GM19372 (cell line): ENCODE data around the gene SLF1.

Experiments
- ATAC-seq: cut with Tn5 transposase; IDR thresholded peaks from one replicate; pipeline ENCODE4 v1.9.1; 2021; ENCODE audit warnings: mild to moderate bottlenecking, low read depth, moderate library complexity; ENCODE audit not compliant: unreplicated experiment

The SLF1 gene

DNA sequence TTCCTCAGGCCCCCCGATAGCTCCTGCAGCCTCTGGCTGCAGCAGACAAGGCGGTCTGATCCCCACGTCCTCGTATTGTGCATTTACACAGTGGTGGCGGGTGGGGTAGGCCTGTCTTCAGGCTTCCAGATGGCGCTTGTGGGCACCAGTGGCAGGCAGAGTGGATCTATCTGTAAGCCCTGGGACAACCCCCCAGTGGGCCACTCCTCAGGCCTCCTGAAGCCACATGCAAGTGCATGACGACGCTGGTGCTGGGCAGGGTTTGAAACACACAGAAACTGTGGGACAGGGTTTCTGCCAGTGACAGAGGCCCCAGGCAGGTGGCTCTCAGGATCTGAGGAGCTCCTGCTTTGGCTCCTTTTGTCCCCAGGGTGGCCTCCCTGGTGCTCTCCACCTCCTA is 42.0 kb downstream of the SLF1 start:
- ATAC-seq = no peak

DNA sequence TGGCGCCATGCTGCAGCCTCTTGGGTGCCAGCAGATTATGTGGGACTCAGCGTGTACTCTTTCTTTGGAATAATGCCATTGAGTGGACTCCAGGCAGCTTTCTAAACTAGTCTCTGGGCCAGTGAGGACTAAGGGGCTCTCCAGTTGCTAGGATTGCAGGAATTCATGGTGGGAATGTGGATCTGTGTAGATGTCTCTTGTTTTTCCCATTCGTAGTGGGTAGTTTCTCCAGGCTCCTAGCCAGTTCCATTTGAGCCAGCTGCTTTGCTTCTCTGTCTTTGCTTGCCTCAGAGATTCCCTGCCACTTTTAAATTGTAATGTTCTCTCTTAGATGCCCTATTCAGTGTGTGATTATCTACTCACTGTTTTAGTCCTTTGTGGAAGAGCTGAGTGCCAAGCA is 42.6 kb downstream of the SLF1 start:
- ATAC-seq = no peak

DNA sequence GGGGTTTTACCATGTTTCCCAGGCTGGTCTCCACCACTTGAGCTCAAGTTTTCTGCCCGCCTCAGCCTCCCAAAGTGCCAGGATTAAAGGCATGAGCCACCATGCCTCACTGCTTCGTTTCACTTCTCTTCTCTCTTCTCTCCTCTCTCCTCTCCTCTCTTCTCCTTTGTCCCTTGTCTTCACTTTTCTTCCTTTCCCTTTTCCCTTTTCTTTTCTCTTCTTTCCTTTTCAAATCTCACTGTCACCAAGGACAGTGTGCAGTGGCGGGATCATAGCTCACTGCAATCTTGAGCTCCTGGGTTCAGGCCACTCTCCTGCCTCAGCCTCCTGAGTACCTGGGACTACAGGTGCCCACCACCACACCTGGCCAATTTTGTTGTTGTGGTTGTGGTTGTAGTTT is 49.5 kb downstream of the SLF1 start:
- no peak for ATAC-seq

DNA sequence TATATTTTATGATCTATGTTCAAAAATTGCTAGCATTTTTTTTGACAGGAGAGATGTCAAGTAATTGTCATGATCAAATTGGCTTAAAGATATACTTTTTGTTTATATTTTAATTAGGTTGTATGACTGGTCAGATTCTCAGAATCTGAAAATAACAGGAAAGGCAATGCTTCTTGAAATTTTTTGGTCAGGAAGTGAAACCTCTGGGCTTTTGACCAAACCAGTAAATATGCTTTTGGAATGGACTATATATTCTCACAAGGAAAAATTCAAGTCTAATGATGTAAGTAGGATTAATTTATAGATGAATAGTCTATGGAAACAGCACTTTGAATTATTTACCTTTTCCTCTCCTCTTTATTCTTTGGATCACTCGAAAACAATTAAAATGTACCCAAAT is 52.3 kb downstream of the SLF1 start:
- ATAC-seq = no peak

DNA sequence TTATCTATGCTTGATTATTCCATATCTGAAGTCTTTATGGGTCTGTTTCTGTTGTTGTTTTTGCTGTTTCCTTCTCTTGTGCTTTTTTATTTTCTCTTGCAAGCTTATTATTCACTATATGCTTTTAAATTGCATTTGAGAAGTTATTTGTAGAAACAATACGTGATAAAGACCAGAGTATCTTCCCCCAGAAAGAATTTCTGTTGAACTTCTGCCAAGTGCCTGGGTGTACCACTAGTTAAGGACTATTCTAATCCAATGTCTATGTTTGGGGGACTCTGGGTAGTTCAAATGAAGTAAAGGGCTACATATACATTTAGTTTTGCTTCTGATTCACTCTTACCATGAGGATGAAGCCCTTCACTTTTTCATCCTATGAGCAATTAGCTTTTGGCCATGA is 54.3 kb downstream of the SLF1 start:
- ATAC-seq = no peak

DNA sequence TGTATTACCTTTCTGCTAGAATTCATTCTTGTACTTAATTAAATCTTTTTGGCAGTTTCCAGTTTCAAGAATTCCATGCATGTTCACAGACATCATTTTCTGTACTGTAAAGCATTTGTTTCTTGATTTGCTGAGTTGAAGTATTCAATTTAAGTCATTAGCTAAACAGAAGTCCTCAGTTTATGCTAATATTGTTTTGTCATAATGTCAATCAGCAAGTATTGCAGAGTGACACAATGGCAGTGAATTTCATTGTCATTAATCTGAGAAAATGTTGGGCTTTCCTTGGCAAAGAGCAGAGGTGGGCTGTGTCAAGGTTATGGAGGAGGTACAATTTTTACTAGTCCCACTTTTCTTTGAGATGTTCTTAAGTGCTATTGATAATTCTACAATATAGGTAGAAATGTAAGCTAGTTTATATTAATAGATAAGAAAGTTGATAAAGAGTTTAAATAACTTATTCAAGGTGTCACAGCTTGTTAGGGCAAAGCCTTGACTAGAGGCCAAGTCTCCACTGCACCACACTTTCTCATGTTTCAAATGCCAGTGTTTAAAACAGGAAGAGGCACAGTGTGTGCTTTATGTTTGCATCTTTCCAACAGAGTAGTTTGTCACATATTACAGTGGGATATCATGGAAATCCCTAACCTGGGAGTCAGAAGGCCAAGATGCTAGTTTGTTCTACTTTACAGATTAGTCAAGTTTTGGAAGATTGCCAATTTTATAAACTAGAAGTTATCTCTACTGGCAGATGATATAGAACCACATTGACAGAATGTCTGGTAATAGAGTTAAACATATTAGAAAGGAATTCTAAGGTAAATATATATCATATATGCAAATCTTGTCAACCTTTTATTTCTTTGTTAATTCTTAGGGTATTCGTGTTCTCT is 56.3 kb downstream of the SLF1 start:
- no peak for ATAC-seq

DNA sequence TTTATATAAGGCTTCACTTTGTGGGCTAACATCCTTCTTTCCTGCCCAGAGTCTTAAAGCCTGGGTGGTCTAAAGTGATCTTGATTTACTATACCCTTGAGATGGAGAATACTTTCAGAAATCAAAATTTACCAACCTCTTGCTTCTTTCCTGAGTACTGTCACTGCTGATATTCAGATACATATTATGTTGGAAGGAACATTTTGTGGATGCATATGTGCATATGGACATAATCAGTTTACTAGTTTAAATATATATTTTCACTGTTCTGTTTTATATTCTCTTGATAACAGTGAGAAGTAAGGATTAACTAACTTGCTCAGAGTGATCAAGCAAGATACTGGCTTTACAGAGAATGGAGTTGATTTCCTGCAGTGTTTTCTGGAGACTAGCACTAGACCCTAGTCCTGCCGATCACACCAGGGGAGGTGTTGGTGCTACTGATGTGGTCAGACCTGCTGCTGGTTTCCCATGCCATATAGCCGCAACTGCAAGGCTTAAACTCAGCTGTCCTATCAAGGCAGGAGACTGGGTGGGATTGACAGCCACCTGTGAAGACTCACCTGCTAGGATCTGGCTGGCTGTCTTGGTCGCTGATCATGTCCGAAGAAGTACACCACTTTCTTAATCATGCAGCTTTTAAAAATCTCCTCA is 57.6 kb downstream of the SLF1 start:
- no peak for ATAC-seq

DNA sequence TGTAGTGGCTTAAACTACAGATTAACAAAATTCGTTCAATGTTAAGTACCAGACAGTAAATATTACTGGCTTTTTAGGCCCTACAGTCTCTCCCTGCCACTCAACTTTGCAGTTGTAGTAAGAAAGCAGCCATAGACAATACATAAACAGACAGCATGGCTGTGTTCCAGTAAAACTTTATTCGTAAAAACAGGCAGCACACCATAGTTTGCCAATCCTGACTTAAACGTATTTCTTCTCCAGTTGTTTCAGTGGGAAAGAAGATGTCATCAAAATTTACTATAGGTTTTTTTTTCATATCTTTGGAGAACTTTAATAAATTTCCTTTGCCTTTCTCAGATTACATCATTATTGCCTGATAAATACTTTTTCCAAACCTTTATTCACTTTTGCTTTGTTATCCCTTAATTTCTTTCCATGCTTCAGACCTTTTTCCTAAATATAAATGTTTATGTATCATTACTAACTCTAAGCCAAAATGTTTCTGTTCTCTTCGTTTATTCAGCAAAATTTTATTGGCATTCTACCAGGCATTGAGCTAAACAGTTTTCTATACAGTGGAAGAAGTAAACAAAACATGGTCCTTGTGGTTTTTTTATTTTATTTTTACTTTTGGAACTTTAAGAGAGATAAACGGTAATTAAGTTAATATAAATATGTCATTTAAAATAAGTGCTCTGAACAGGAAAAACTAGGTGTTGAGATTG is 64.5 kb downstream of the SLF1 start:
- no peak for ATAC-seq

DNA sequence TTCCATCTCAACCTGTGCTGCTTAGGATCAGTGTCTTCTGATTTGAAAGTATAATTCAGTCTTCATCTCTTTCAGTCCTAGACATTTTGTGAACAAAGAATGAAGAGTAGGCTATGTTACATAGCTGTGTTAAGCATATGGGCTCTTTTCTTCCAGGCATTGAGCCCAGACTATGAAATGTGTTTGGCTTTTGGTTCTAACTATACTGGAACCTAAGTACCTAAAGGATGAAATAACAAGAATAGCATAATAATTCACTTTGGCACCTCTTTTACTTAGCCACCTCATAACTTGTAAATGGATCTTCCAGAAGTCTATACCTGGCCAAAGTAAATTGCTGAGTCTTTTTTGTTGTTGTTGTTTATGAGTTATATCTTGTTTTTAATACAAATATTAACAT is 71.4 kb downstream of the SLF1 start:
- no peak for ATAC-seq

DNA sequence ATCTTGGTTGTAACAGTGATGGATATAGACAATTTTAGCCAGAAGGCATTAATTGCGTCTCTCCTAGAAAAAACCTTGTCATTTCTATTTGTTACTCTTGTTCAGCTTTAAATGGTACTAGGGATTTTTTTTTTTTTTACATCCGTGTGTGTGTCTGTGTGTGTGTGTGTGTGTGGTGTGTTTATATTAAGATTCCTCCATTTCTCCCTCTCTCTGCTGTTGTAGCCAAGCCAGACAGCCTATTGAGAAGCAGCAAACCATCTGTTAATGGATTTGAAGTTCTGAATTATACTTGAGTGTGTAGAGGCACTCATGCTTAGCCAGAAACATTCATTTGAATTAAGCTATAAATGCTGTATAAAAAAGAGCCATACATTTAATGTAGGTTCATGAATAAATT is 72.3 kb downstream of the SLF1 start:
- ATAC-seq = no peak

DNA sequence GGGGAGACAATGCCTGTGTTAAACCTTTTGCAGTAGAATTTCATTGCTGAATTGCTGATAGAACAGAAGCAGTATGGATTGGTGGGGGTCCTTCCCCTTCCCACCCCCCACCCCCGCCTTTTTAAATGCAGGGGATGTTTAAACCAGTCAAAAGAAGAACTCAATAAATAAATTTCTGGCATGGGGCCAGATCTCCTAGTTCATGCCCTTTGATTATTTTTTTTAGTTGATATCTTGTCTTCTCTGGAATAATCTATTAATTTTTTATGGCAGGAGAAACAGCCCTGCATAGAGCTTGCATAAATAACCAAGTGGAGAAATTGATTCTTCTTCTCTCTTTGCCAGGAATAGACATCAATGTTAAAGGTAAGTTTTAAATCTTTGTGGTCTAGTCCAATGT is 72.8 kb downstream of the SLF1 start:
- no peak for ATAC-seq

DNA sequence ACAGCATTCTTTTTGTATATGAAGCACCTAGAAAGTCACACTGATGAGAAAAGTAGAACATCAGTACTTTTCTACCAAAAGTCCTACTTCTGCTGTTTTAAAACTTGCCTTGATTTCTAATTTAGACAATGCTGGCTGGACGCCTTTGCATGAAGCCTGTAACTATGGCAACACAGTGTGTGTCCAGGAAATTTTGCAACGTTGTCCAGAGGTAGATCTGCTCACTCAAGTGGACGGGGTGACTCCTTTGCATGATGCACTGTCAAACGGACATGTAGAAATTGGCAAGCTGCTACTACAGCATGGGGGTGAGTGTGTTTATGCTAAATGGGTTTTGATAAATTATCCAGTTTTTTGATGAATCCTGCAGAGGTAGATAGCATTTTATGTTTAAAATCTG is 73.5 kb downstream of the SLF1 start:
- no peak for ATAC-seq

DNA sequence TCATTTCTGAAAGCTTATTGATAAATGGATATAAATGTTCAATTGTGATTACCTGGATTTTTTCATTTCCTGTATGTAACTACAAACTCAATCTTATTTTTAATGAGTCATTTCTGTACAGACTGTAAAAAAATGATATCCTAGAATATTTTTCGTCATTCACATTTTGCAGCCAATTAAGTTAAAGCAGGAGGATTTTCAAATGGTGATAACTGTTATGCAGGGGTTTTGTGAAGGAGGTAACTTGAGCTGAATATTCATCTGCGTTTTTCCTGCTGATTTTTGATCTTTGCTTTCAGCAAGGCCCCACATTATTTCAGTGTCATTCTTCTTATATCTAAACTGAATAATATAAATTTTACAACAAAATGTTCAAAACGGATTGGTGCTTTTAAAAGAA is 74.1 kb downstream of the SLF1 start:
- no peak for ATAC-seq

DNA sequence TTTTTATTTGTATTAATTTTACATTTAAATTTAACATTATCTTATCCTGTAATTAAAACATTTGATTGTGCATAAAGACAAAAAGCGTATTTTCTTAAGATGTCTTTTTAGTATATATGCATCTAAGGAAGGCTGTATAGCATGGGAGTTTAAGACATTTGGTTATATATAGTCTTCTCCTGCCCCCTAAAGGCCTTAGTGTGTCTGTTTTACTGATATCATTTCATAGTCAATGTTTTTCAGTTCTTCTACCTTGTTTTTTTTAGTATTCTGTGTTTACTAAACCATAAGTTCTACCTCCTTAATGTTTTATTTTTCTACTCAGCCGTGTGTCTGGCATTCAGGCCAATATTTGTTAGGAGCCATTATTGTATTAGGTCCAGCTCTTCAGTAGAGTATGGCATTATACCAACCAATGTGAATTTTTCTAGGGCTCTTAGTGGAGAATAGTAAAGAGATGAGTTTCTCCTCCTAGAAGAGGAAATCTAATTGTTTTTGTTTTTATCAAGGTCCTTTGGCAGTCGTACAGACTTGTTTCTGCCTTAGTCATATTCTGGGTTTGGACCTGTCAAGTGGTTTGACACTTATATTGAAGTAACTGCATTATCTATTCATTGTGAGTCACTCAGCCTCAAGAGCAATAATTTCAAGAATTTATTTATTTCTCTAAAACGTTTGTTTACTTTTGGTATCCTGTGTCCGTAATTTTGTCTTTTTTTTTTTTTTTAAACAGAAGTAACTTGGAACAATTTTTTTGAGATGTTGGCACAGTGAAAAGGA is 74.8 kb downstream of the SLF1 start:
- ATAC-seq = peak; percentile 72

DNA sequence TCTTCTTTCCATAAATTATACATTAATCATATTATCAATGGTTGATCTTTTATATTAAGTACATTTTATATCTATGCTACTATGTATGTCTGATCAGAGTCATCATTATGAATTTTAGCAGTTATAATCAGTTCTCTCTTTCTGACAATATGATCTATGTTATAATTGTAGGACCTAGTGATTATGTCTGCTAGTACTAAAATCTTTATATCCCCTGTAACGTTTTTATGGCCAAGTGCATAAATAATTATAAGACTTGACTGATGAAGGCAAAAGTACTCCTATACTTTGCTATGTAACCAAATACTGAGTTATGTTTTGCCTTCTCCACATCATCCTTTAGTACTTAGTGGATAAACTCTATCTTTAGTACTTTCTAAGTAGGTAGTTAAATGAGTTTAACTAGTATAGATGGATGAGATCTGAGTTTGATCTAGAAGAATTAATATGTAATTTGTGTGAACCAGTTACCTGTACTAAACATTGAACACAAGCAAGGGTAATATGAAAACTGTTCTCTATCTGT is 75.4 kb downstream of the SLF1 start:
- ATAC-seq = no peak

DNA sequence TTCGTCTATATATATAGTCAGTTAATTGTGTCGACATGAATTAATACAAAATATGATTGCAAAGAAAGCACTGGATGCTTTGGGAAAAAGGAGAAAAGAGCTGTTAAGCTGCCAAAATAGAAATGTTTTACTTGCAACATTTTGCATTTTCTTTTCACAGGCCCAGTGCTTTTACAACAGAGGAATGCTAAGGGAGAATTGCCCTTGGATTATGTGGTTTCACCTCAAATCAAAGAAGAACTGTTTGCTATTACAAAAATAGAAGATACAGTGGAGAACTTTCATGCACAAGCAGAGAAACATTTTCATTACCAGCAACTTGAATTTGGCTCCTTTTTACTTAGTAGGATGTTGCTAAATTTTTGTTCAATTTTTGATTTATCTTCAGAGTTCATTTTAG is 76.2 kb downstream of the SLF1 start:
- ATAC-seq = no peak

DNA sequence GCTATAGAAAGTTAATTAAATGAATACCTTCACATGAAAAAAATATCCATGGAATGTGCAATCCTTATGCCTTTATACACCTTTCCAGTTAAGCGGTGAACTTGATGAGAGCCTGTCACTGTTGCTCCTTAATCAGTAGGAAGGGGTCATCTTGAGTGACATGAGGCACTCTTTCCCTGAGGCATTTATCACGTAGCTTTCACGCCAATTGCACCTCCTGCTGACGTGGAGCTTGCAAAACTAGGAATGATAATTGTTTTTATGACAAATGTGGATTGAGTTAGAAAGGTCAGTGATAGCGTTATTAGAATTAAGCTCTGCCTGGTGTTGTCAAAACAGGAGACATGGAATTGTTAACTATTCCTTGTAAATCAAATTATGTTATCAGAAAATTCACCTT is 79.7 kb downstream of the SLF1 start:
- ATAC-seq = no peak

DNA sequence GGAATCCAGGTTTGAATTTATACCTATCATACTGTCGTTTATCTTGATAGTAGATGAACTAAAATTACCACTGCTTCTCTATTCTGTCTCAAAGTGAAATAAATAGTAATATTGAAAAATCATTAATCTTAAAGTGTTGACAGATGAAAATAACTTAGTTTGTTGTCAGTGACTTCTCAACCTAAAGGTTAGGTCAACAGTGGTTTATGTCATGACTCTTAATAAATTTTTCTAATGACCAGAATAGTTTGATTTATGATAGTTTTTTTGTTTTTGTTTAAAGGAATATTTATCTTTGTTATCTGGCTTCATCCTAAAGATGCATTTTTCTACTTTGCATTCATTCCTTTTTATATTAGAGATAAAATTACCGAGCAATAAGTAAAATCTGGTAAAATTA is 81.1 kb downstream of the SLF1 start:
- no peak for ATAC-seq

DNA sequence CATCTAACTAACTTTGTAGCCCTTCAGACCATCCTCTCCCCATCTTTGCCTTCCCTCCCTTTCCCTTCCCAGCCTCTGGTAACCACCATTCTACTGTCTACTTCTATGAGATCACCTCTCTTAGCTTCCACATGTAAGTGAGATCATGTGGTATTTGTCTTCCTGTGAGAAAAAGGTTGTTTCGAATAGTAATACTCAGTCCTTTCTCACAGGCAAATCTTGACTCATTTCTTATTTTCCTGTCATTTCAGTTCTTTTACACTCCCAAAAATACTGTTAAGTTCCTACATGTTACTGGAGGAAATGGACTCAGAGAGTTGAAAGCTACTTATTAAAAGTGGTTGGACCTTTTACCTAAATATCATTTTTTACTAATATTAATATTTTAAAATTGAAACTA is 82.1 kb downstream of the SLF1 start:
- peak; percentile 74 for ATAC-seq

DNA sequence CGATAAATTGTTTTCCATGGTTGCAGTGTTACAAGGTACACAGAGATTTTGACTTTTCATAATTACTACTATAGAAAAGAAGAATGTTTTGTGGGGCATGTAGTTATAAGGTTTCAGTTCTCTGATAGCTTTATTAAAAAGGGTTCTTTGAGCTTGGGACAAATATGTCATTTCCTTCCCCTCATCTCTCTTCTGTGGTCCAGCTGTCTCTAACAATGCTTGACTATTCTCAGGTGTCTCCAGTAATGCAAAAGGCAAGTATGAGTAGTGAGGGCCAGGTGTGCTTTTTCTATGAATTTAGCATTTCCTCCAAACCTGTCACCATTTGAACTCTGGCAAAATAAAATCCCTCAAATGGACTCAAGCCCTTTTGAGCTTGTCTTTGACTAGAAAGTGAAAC is 84.3 kb downstream of the SLF1 start:
- no peak for ATAC-seq

DNA sequence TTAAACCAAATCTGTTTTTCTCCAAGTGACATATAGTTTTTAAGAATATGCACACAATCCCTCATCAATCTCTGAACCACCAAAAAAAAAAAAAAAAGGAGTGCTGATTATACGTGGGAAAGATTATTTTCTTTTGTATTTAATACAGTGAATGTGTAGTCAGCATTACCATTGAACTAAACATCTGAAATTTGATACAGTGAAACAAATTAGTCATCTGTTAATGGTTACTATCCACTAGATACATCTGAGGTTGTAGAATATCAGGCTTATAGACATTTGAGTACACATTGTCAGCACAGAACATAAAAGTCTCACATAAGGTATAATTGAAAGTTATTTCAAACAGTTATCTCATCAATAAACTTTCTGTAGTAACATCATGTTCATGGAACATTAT is 87.0 kb downstream of the SLF1 start:
- ATAC-seq = no peak
